PC-3 (cell line): Measurements from ENCODE around the gene SHROOM3.

Source experiments
- EZH2 ChIP-seq: fragments of 300-600 bp; sonication (generic); IDR thresholded peaks from one replicate; pipeline ENCODE4 v1.6.1; 2017; ENCODE audit warnings: antibody characterized with exemption, mild to moderate bottlenecking, low read length; ENCODE audit not compliant: unreplicated experiment
- EZH2phosphoT487 ChIP-seq: fragments of 300-600 bp; sonication (generic); IDR thresholded peaks from 2 replicates; pipeline ENCODE4 v1.6.1; 2018; ENCODE audit warnings: mild to moderate bottlenecking, antibody characterized with exemption, low read length, borderline replicate concordance
- TF ChIP-seq, protein P1 (sequence below): fragments of 300-600 bp; sonication (generic); conservative IDR thresholded peaks from 2 replicates; pipeline ENCODE4 v1.5.1; 2017; ENCODE audit warnings: antibody characterized with exemption, low read depth, mild to moderate bottlenecking, low read length

GRCh38 chr4:76581077-76581962 is 146.3 kb downstream of the SHROOM3 start:
- TF ChIP-seq, protein P1, sequence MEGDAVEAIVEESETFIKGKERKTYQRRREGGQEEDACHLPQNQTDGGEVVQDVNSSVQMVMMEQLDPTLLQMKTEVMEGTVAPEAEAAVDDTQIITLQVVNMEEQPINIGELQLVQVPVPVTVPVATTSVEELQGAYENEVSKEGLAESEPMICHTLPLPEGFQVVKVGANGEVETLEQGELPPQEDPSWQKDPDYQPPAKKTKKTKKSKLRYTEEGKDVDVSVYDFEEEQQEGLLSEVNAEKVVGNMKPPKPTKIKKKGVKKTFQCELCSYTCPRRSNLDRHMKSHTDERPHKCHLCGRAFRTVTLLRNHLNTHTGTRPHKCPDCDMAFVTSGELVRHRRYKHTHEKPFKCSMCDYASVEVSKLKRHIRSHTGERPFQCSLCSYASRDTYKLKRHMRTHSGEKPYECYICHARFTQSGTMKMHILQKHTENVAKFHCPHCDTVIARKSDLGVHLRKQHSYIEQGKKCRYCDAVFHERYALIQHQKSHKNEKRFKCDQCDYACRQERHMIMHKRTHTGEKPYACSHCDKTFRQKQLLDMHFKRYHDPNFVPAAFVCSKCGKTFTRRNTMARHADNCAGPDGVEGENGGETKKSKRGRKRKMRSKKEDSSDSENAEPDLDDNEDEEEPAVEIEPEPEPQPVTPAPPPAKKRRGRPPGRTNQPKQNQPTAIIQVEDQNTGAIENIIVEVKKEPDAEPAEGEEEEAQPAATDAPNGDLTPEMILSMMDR = no peak
- TF ChIP-seq EZH2 (no peak), EZH2phosphoT487 (no peak)
